ENCODE results near the gene TTF1.

The TTF1 gene

DNA sequence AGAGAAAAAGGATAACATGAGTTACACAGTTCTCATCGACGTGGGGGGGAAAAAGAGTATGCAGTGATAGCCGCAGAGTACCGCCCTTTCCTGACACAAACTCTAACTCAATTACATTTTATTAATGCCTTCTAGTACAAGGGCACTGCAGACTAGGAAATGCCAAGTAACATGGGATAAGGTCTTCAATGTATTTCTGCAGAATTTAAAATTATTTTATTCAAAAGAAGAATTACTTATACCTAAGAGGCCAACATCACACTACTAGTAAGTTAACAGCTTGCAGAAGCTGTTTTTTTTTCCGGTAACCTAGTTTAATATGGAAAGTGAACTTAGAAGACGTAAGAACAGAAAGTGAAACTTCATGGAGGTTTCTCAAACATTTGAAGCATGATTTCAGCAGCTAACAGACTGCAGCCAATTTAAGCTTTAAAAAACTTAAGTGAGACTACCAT, 55.8 kb downstream of the TTF1 start:
- ChIA-PET POLR2A (ENCODE audit: low non-redundant PET) (interaction anchor here (0.5 kb wide), 1 partner anchor 226 kb away, joined by 4 read pairs; no protein-coding TSS in a partner anchor), CTCF (no interaction called here)
- TF ChIP-seq, protein P1, sequence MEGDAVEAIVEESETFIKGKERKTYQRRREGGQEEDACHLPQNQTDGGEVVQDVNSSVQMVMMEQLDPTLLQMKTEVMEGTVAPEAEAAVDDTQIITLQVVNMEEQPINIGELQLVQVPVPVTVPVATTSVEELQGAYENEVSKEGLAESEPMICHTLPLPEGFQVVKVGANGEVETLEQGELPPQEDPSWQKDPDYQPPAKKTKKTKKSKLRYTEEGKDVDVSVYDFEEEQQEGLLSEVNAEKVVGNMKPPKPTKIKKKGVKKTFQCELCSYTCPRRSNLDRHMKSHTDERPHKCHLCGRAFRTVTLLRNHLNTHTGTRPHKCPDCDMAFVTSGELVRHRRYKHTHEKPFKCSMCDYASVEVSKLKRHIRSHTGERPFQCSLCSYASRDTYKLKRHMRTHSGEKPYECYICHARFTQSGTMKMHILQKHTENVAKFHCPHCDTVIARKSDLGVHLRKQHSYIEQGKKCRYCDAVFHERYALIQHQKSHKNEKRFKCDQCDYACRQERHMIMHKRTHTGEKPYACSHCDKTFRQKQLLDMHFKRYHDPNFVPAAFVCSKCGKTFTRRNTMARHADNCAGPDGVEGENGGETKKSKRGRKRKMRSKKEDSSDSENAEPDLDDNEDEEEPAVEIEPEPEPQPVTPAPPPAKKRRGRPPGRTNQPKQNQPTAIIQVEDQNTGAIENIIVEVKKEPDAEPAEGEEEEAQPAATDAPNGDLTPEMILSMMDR (conservative IDR thresholded peaks at IDR 0.05; ENCODE audit: low read depth): no peak
- no peak overlapping the region for H3K27ac ChIP-seq
- DNase-seq (ENCODE audit: low spot score): no peak

DNA sequence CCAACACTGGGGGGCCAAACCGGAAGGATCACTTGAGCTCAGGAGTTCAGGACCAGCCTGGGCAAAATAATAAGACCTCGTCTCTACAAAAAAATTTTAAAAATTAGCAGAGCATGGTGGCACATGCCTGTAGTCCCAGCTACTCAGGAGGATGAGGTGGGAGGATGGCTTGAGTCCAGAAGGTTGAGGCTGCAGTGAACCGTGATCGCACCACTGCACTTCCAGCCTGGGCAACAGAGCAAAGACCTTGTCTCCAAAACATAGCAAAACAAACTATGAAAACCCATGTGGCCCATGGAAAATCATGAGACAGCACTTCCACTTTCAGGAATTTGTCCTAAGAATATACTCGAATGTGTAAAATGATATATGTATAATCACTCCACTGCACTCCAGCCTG, 58.0 kb downstream of the TTF1 start:
- POLR2A ChIA-PET (ENCODE audit: low non-redundant PET): no interaction called here
- CTCF ChIA-PET: interaction anchor here (0.6 kb wide), 1 partner anchor 271 kb away, joined by 4 read pairs; no protein-coding TSS in a partner anchor

DNA sequence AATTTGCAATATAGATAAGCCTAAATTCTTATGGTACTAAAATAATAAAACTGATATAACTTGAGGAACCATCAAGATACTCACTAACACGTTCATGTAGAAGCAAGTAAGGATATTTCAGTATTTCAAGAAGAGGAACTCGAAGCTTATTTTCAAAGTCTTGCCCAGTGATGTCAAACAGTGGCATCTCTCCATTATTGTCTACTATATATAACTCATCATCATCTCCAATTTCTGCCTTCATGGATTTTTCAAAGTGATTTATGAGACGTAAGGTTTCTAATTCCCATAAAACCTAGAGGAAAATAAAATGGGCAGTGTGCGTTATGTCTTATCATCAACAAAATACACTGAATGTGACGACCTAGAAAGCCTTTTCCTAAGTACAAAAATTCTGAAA, 60.5 kb downstream of the TTF1 start:
- H3K27ac ChIP-seq: no peak overlapping the region
- DNase-seq (ENCODE audit: low spot score): no peak
- ChIA-PET POLR2A (ENCODE audit: low non-redundant PET) (interaction anchor here (0.6 kb wide), 1 partner anchor 321 kb away, joined by 4 read pairs; no protein-coding TSS in a partner anchor), CTCF (interaction anchor here (0.6 kb wide), 2 partner anchors 47 to 551 kb away, joined by 3 to 4 read pairs; no protein-coding TSS in a partner anchor)
- TF ChIP-seq, protein P1 (conservative IDR thresholded peaks at IDR 0.05; ENCODE audit: low read depth): no peak

More for the DNA sequence above, 58.0 kb downstream of the TTF1 start:
- H3K27ac ChIP-seq: no peak overlapping the region
- no peak for DNase-seq (ENCODE audit: low spot score)
- TF ChIP-seq, protein P1 (conservative IDR thresholded peaks at IDR 0.05; ENCODE audit: low read depth): no peak

DNA sequence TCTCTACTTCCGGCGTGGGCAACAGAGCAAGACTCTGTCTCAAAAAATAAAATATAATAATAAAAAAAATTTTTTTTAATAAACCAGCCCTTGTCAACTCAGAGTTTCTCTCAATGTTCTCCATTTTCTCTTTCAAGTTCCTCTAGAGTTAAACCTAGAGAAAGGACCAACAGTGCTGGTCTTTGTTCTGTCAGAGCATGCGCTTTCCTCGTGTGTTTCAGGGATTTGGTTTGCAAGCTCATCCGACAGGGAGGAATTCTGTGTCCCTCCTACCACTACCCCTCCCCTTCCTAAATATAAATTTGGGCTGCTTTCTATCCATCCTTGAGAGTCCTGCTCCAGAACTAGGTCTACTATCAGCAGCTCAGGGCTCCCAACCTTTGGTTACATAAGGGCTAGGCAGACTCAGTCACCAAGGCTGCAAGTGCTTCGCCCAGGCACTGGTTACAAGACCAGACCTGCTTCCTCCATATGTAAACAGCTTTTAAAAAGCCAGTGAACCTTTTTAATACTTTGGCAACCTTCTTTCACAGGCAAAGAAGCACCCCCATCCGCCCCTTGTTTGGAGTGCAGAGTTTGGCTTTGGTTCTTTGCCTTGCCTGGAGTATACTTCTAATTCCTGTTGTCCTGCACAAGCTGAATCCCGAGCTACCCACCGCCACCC, 65.3 kb downstream of the TTF1 start:
- TF ChIP-seq, protein P1 (conservative IDR thresholded peaks at IDR 0.05; ENCODE audit: low read depth): no peak
- H3K27ac ChIP-seq: no peak overlapping the region
- DNase-seq (ENCODE audit: low spot score): no peak
- ChIA-PET CTCF (interaction anchor here (0.9 kb wide), 1 partner anchor 17 kb away, joined by 3 read pairs; no protein-coding TSS in a partner anchor), POLR2A (ENCODE audit: low non-redundant PET) (no interaction called here)

DNA sequence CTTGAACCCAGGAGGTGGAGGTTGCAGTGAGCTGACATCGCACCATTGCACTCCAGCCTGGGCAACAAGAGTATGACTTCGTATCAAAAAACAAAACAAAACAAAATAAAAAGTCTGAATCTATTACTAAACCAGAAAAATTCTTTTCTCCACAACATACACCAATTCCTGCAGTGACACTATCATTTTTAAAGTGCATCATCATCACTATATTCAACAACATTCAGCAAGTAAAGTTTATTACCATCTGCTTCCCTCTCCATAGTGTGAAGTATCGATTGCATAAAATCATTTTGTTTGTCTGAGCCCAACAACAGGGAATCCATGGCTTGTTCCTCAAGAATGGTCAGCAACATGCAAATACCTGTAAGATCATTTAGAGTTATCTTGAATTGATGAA, 72.3 kb downstream of the TTF1 start:
- ChIA-PET POLR2A (ENCODE audit: low non-redundant PET) (no interaction called here), CTCF (no interaction called here)
- no peak overlapping the region for H3K27ac ChIP-seq
- no peak for DNase-seq (ENCODE audit: low spot score)
- TF ChIP-seq, protein P1 (conservative IDR thresholded peaks at IDR 0.05; ENCODE audit: low read depth): no peak

DNA sequence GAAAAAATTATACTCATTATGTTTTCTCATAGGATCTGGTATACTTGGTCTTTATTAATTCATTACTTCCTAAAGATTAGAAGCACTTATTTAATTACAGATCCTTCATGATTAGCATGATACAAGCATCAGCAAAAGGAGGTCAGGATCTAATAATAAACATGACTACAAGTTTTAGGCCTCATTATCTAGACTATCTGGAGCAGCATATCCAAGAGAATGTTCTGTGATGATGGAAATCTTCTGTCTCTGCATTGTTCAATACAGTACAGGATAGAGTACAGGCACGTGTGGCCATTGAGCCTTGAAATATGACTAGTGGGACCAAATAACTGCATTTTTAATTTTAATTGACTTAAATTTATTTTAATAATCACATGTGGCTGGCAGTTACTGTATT, 73.1 kb downstream of the TTF1 start:
- DNase-seq (ENCODE audit: low spot score): no peak
- POLR2A ChIA-PET (ENCODE audit: low non-redundant PET): no interaction called here
- CTCF ChIA-PET: no interaction called here
- TF ChIP-seq, protein P1 (conservative IDR thresholded peaks at IDR 0.05; ENCODE audit: low read depth): no peak
- H3K27ac ChIP-seq: no peak overlapping the region
